ENCODE results near the gene ANKIB1. TPM values are rescaled to one million over a fixed set of nuclear protein-coding genes. Genes with fewer than 3 reads are reported as not detected.

Gene ANKIB1
- total RNA-seq, 1 experiment from 2014 or later: 83.8 TPM

- no peaks in the 10 kb centered on the region for H3K9me3 ChIP-seq (ENCODE audit: control insufficient read depth, insufficient read depth, low read depth, low read length)
- no peak for TF ChIP-seq TCF7L2 (IDR thresholded peaks at IDR 0.05; ENCODE audit: low read depth, low read length)
- no peak for TF ChIP-seq REST (IDR thresholded peaks at IDR 0.05; ENCODE audit: insufficient read depth in 1 of 2, low read depth in 2 of 2, low read length in 1 of 2)
- TF ChIP-seq SIN3A (IDR thresholded peaks at IDR 0.05; ENCODE audit: borderline replicate concordance, insufficient read depth, low read depth, low read length): no peak
- TF ChIP-seq CTCF (IDR thresholded peaks at IDR 0.05): no peak
- no peak overlapping the region for H3K4me3 ChIP-seq (ENCODE audit: low read depth in 2 of 2, low read length in 2 of 2)
- in situ Hi-C loops (cut with HindIII; ENCODE audit: low pct_unique_long_range_greater_than_20kb, low sequenced_read_pairs): no loop called here
- no peaks in the 10 kb centered on the region for H3K4me1 ChIP-seq (ENCODE audit: control insufficient read depth, insufficient read depth, low read length)
- POLR2A ChIA-PET: no interaction called here
- DNase-seq (ENCODE audit: low read depth, low spot score) (no peak), ATAC-seq (no peak)
- no TSS peak for BruUV-seq (replicated peaks)
- H3K27me3 ChIP-seq (ENCODE audit: control insufficient read depth, insufficient read depth, low read length): no peaks in the 10 kb centered on the region
- CTCF ChIA-PET: no interaction called here
- no peak overlapping the region for H3K27ac ChIP-seq (ENCODE audit: low read length)
- no peaks in the 10 kb centered on the region for H3K36me3 ChIP-seq (ENCODE audit: control insufficient read depth, insufficient read depth, low read length)
- intact Hi-C loops (cut with micrococcal nuclease; ENCODE audit: unreplicated experiment): no loop called here
These were observed 37.2 kb downstream of the ANKIB1 start for GRCh38 chr7:92282930-92283329.

- no peak for ATAC-seq
- Histone ChIP-seq H3K4me3 (ENCODE audit: low read depth in 2 of 2, low read length in 2 of 2) (no peak overlapping the region), H3K36me3 (ENCODE audit: control insufficient read depth, insufficient read depth, low read length) (no peaks in the 10 kb centered on the region), H3K4me1 (ENCODE audit: control insufficient read depth, insufficient read depth, low read length) (peaks cover 5% of the 10 kb centered on the region; the same call in 1 of the 2 replicates), H3K27me3 (ENCODE audit: control insufficient read depth, insufficient read depth, low read length) (no peaks in the 10 kb centered on the region), H3K27ac (ENCODE audit: low read length) (no peak overlapping the region), H3K9me3 (ENCODE audit: control insufficient read depth, insufficient read depth, low read depth, low read length) (no peaks in the 10 kb centered on the region)
- DNase-seq (ENCODE audit: low read depth, low spot score): no peak
- BruUV-seq (replicated peaks): no TSS peak
- TF ChIP-seq REST (IDR thresholded peaks at IDR 0.05; ENCODE audit: insufficient read depth in 1 of 2, low read depth in 2 of 2, low read length in 1 of 2): no peak
- TF ChIP-seq POLR2AphosphoS5 (IDR thresholded peaks at IDR 0.05; ENCODE audit: low read depth, low read length): no peak
- POLR2A ChIA-PET: no interaction called here
- intact Hi-C loops (cut with micrococcal nuclease; ENCODE audit: unreplicated experiment) (no loop called here), in situ Hi-C loops (cut with HindIII; ENCODE audit: low pct_unique_long_range_greater_than_20kb, low sequenced_read_pairs) (no loop called here)
- CTCF ChIA-PET: no interaction called here
These were observed 43.5 kb downstream of the ANKIB1 start for GRCh38 chr7:92289321-92289720.
